ENCODE data around the gene DLGAP1. TPM values are rescaled to one million over a fixed set of nuclear protein-coding genes. Genes with fewer than 3 reads are reported as not detected.

Gene DLGAP1
- total and polyA plus RNA-seq, 2 of the 8 experiments (the other 6 are each of a cell fraction or from before 2014, with no cell fraction given): 11.8 to 16.9 TPM

DNA sequence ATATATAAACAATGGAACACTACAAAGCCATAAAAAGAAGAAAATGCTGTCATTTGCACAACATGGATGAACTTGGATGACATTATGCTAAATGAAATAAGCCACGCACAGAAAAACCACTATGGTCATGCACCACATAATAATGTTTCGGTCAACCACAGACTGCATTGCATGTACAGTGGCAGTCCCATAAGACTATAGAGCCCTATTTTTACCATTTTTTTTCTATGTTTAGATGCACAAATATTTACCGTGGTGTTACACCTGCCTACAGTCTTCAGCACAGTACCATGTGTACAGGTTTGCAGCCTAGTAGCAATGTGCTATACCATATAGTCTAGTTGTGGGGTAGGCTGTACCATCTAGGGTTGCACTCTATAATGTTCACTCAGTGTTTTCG, 476.1 kb downstream of the DLGAP1 start:
- TF ChIP-seq JUND (IDR thresholded peaks at IDR 0.05; ENCODE audit: low read length): no peak
- Histone ChIP-seq H3K79me1 (ENCODE audit: low read depth, low read length) (no peaks in the 10 kb centered on the region), H2BK20ac (ENCODE audit: low read length) (no peak overlapping the region), H4K8ac (ENCODE audit: extremely low read depth, insufficient read depth, low read length) (no peak overlapping the region), H2AFZ (ENCODE audit: low read length) (no peak overlapping the region), H3K27me3 (replicated peaks in 1 of 4; ENCODE audit: control insufficient read depth in 3 of 4, extremely low read depth in 1 of 4, insufficient read depth in 3 of 4, low read length in 3 of 4) (no peaks in the 10 kb centered on the region), H3K9ac (replicated peaks in 1 of 4; ENCODE audit: extremely low read depth in 1 of 4, low read depth in 3 of 4, low read length in 3 of 4) (no peak overlapping the region), H3K4ac (replicated peaks; ENCODE audit: insufficient read length, low read depth, low read length) (no peak overlapping the region), H4K91ac (replicated peaks; ENCODE audit: insufficient read length, low read length) (no peak overlapping the region), H3K23me2 (ENCODE audit: low read depth, low read length) (no peaks in the 10 kb centered on the region), H3K4me1 (replicated peaks in 1 of 4; ENCODE audit: control insufficient read depth in 3 of 4, insufficient read depth in 4 of 4, low read length in 3 of 4) (no peaks in the 10 kb centered on the region), H3K56ac (replicated peaks; ENCODE audit: insufficient read length, low read depth, low read length) (no peak overlapping the region), H3K27ac (ENCODE audit: low read depth, low read length) (no peak overlapping the region), H2AK5ac (ENCODE audit: low read depth, low read length) (no peak overlapping the region), H2BK120ac (replicated peaks; ENCODE audit: low read depth, low read length) (no peak overlapping the region), H3K23ac (ENCODE audit: insufficient read length) (peak overlapping the region; percentile 59), H3K4me2 (ENCODE audit: insufficient read depth in 1 of 2, low read depth in 2 of 2, low read length in 2 of 2) (no peak overlapping the region), H2BK15ac (ENCODE audit: low read length) (no peak overlapping the region), H4K20me1 (replicated peaks in 1 of 2; ENCODE audit: control insufficient read depth in 1 of 2, insufficient read depth in 2 of 2, low read length in 2 of 2) (no peaks in the 10 kb centered on the region), H3K4me3 (ENCODE audit: extremely low read depth in 1 of 4, insufficient read depth in 2 of 4, low read depth in 3 of 4, low read length in 4 of 4) (no peak overlapping the region), H3K9me3 (ENCODE audit: insufficient read depth in 2 of 2, low read depth in 1 of 2, low read length in 1 of 2) (peaks cover 0 to 5% of the 10 kb centered on the region in 2 experiments; a peak in 2 of 4 replicates), H2BK5ac (ENCODE audit: low read depth, low read length) (no peak overlapping the region), H3K18ac (ENCODE audit: extremely low read depth, low read length) (no peak overlapping the region), H3K79me2 (ENCODE audit: control insufficient read depth in 1 of 2, insufficient read depth in 2 of 2, low read length in 2 of 2) (no peaks in the 10 kb centered on the region), H3K14ac (ENCODE audit: insufficient read length) (no peak overlapping the region), H4K5ac (ENCODE audit: insufficient read length, low read depth, low read length) (no peak overlapping the region), H3K36me3 (ENCODE audit: control insufficient read depth in 2 of 4, insufficient read depth in 4 of 4, low read length in 3 of 4) (peaks cover 0 to 4% (median 1%) of the 10 kb centered on the region in 4 experiments; a peak in 1 of 8 replicates), H2BK12ac (ENCODE audit: low read depth, low read length) (no peak overlapping the region)
- FAIRE-seq (no peak), DNase-seq (ENCODE audit: low read depth in 1 of 2, low spot score in 2 of 2) (no peak)
- WGBS, 2 experiments (ENCODE audit: extremely low coverage in 1 of 2, insufficient coverage in 1 of 2, insufficient read length in 1 of 2, insufficient replicate concordance in 2 of 2, low coverage in 1 of 2, low lambda C conversion rate in 2 of 2, missing lambda C conversion rate in 1 of 2): 94% methylated on average over 4 of the region's 4 CpGs; no CpG with 5 or more reads in 1 of the 2 experiments
- POLR2A ChIA-PET (ENCODE audit: partially characterized antibody): no interaction called here
- CTCF ChIA-PET (ENCODE audit: partially characterized antibody): interaction anchor here (1.9 kb wide), 1 partner anchor 9 kb away, joined by 11 read pairs; no protein-coding TSS in a partner anchor
